Stimulated activated CD4-positive, alpha-beta T cell treated with anti-CD3 and anti-CD28 coated beads, Interleukin-4, amount 100 ng/mL, for 4 hours (primary cell): ENCODE data around the gene RALY.

Experiments
- DNase-seq, 2 experiments: peaks; one replicate each; pipeline ENCODE4 v3.0.0-alpha.2; 2020

Gene RALY

DNA sequence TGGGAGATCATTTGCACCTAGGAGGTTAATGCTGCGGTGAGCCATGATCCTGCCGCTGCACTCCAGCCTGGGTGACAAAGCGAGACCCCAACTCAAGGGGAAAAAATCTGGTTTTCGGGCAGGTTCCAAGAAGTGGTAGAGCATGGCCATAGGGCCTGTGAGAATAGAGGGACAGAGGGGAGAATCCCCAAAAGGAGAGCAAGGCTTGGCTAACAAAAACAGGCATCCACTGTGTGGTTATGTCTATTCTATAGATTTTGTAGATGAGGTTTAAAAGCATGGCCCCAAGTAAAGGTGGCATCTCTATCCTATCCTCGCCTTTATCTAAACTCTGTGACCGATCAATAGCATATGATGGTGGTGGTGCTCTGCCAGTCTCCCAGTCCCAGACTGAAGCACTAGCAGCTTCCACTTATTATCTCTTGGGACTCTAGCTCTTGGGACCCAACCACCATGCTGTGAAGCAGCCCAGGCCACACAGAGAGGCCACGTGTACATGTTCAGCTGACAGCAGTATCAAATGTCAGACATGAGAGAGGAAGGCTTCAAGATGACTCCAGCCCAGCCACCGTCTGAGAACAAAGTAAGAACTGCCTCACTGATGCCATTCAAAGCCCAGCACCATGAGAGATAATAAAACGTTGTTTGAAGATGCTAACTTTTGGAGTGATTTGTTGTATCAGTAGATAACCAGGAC is 90.7 kb downstream of the RALY start:
- DNase-seq: no peak

DNA sequence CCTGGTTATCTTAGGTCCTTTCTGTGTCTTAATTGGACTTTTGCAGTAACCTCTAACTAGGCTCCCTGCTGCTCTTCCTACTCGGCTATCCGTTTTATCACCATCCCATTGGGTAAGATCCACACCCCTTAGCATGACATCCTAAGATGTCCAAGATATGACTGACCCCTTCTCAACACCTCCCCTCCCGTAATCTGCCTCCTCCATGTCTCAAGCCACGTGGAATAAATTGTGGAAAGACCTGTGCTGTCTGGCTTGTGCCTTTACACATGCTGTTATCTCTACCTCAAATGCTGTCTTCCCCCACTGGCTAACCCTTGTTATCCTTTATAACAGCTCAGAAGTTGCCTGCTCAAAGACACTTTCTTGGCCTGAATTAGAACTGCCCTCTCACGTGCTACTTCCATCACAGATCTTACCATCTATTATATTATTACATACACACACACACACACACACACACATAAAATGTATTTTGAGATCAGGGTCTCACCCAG is 91.9 kb downstream of the RALY start:
- no peak for DNase-seq

DNA sequence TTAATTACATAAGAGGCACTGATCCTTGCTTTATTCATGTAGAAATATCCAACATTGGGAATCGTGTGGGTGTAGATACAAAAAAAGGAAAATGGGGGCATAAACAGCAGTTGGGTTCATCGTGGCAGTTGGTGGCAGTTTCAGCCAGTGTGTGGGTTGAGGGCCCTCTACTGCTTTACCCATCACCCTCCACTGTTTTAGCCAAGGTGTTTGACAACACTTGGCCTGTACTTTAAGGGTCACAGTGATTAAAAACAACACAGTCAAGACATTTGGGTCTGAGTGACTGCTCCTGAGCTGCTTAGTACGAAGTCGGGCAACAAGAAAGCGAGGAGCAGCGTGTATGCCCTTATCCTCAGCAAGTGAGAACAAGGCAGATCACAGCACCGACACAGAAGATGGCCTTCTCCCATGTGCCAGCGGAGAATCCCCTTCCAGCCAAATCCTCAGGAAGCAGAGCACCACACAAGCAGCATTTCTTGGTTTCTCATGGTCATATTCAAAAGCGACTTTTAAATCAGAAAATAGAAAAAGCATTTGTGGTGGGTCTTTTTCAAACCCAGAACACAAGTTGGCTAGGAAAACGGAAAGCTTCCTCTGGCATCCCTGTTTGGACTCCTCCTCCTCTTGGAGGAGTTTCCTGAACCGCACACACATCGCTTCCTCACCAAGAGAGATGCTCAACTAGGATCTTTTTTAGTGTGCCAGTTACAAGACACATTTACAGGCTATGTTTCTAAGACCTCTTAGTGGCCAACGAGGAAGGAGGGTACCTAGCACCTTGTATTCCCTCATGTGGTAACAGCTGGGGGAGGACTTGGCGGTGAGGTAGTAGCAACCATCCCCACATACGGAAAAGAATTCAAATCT is 94.8 kb downstream of the RALY start:
- DNase-seq: no peak

DNA sequence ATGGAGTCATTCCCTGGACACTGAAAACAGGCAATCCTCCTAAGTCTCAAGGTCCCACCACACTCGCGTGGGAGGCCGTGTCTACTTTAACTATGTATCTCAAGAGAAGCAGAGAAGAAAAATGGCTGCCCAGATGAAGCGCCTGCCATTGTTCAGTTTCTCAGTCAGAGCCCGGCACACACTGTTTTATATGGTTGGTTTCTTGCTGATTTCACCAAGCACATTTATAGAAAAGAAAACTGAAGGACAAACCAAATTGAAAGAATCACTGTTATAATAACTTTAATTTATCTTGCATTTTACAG is 95.4 kb downstream of the RALY start:
- no peak for DNase-seq

DNA sequence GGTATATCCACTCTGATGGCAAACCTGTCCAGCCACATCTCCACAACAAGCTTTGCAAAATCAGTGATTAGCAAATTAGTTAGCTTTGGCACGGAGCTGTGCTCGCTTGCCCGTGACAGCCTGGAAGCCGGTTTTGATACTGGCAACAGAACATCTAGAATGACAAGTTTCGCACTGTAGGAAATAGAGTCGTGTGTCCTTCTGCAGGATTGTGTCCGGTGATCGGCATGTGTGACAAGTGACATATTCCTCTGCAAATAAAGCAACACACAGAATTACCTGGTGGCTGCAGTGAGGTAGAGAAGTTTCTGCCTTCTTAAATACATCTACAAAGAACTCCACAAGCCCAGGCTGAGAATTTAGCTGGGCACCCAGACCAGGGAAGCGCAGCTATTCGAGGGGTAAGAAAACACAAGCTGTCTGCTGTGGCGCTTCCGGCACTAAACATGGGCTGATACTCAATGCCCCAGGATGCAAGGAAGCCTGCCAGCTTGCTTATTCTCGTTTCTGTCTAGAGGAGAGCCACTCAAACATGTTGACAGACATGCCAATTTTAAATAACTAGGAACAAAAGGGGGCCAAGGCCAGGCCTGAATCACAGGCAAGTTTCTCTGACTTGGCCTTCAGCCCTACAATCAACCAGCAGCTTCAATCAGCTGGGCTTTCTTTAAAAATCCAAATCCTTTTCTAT is 96.1 kb downstream of the RALY start:
- no peak for DNase-seq

DNA sequence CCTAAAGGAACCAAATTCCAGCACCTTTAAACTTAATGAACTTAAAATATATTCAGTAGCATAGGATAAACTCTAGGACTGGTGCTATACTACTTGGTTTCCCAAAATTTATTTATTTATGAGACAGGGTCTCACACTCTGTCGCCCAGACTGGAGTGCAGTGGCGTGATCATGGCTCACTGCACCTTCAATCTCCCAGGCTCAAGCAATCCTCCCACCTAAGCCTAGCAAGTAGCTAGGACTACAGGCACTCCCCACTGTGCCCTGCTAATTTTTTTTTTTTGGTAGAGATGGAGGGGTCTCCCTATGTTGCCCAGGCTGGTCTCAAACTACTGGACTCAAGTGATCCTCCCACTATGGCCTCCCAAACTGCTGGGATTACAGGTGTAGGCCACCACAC is 96.9 kb downstream of the RALY start:
- no peak for DNase-seq

DNA sequence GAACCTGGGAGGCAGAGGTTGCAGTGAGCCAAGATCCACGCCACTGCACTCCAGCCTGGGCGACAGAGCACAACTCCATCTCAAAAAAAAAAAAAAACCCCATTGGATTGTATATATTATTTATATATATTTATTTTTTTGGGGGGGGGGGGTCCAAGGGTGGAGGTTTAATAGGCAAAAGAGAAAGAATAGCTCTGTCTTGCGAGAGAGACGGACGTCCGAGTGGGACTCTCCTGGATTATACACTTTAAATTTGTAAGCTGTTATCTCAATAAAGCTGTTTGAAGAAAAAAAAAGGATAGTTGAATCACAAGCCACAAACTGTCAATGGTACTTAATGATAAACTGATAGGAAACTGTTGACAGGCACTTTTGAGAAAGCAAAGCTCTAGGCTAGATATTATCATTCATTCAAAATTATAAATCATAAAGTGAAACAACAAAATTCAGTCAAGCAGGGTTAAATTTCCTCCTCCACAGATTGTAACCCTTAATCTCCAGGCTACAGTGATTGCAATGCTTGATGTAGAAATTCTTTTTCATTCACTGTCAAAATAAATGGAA is 98.0 kb downstream of the RALY start:
- DNase-seq: no peak

DNA sequence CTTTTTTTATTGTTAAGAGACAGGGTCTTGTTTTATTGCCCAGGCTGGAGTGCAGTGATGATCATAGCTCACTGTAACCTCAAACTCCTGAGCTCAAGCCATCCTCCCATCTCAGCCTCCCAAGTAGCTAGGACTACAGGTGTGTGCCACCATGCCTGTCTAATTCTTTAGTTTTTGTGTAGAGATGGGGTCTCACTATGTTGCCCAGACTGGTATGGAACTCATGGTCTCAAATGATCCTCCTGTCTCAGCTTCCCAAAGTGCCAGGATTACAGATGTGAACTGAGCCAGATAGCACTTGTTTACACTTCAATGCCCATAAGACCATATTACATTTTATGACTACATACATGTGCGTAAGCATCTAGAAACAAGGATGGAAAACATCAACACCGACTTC is 100.2 kb downstream of the RALY start:
- DNase-seq: no peak

DNA sequence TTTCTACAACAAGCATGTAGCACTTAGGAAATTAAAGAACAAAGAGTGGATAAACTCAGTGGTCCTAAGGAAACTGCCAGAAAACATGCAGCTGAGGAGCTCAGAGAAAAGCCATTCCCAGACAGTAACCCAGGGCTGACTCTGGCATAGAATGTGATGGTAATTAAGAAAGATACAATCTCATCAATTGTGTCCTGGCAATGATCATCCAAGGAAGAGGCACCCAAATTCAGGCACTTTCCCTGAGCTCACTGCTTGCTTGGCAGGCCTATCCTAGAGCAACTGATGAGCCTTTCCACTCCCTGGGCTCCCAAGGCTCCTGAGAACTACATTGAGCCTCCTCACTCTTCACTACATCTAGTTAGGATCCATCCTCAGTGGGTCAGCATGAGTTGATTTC is 102.1 kb downstream of the RALY start:
- DNase-seq: no peak

DNA sequence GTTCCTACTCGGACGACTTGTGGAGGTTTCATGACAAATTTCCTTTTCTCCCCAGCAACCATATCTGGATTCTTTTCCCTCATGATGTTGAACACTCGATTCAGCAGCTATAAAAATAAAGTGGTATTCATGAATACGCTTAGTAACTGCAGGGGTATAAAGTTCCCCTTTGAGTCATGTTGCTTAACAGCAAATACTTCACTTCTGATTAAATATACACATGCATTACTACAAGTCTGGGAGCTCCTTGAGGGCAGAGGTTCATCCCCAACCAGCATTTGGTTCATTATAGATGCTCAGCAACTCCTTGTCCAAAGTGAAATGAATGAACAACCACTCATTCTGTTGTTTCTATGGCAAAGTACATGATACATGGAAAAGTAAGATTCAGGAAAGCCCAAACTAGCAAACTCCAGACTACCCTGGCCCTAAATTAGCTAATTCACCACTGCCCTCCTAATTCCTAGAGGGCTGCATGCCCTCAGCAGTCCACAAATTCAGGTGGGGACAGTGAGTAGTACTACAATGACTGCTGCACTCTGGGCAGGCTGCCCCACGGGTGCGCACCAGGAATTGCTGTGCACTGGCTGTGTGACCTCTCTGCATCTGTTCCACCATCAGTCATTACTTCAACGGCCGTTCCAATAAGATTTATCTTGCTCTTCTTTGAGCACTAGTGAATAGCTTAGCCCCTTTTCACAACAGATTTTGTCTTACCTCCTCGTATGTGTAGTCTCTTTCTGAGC is 103.2 kb downstream of the RALY start:
- DNase-seq: no peak

DNA sequence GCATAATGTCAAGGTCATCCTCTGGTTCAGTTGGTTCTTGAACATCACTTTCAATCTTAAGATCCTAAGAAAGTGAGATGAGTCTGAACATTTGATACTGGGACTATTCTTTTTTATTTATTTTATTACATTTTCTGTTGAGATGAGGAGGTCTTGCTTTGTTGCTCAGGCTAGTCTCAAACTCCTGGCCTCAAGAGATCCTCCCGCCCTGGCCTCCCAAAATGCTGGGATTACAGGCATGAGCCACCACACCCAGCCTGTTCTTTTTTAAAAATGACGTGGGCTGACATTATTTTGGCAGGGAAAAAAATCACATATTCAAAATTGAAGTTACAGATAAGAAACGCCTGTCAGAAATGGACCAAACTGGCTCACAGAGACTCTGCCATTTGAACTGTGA is 104.9 kb downstream of the RALY start:
- no peak for DNase-seq

DNA sequence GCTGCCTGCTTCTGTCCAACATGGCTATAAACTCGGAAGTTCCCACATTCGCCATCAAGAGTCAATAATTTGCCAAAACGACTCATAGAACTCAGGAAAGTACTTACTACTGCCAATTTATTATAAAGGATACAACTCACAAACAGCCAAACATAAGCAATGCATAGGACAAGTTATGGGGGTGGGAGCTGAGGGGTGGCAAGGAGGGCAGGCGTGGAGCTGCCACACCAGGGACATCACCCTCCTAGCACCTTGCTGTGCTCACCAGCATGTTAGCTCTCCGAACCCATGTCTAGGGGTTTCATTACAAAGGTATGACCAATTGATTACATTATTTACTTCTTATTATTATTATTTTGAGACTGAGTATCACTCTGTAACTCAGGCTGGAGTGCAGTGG is 106.0 kb downstream of the RALY start:
- DNase-seq: no peak

DNA sequence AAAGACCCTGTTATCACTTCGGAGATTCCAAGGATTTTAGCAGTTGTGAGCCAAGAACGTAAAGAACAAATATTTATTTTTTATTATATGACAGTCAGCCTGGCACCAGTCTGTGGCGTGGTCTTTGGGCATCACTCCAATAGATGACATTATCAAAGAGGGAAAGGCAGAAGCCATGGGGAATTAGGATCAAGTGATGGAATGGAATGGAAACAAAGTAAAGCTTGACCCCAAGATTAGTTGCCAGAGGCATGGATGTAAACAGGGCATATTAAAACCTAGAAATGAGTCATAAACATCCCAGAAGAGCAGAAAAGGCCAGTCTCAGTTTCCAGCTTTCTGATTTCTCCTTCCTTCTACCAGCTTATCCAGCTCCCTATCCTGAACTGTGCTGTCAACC is 106.9 kb downstream of the RALY start:
- no peak for DNase-seq

DNA sequence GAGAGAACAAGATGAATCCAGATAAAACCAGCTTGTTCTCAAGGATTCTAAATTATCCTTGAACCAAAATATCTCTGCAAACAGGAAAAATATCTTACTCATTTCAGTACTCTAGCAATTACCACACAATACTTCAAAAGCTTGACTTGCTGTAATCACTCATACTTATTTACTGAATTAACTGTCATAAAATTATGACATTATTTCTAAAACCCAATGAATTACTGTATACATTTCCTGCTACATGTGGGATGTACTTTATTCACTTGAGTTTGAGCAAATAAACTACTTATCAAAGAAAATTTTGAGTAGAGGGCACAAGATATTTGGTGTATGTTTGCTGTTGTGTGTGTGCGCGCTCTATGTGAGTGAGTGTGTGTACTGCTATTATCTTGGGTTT is 108.6 kb downstream of the RALY start:
- DNase-seq: no peak

DNA sequence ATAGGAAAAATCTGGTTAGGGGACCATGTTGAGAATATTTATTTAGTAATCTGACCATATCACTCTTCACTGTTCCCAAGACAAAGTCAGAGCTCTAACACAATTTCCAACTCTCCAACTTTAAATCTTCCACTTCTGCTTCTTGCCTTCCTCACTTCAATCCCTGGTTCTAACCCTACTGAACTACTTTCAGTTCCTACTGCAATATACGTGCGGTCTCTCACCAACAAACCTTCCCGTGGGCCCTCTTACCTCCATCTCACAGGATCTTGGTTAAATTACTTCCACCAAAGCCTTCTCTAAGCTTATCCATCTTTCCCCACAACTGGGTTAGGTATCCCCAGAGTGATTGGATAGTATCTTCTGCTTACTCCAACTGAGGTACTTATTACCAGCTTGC is 110.3 kb downstream of the RALY start:
- no peak for DNase-seq

DNA sequence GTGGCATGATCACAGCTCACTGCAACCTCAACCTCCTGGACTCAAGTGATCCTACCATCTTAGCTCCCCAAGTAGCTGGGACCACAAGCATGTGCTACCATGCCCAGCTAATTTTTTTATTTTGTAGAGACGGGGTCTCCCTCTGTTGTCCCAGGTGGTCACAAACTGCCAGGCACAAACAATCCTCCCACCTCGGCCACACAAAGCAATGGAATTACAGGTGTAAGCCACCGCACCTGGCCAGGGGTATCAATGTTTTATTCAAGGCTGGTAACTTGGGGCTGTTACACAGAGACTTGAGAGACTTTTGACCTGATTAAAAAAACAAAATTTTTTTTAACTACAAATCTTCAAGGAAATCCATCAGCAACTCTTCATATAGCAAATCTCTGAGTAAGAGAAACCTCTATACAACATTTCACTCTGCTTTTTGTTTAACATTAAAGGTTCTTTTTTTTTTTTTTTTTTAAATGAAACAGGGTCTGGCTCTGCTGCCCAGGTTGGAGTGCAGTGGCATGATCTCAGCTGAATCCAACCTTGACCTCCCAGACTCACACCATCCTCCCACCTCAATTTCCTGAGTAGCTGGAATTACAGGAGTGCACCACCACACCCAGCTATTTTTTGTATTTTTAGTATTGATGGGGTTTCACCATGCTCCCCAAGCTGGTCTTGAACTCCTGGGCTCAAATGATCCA is 112.4 kb downstream of the RALY start:
- DNase-seq: no peak

DNA sequence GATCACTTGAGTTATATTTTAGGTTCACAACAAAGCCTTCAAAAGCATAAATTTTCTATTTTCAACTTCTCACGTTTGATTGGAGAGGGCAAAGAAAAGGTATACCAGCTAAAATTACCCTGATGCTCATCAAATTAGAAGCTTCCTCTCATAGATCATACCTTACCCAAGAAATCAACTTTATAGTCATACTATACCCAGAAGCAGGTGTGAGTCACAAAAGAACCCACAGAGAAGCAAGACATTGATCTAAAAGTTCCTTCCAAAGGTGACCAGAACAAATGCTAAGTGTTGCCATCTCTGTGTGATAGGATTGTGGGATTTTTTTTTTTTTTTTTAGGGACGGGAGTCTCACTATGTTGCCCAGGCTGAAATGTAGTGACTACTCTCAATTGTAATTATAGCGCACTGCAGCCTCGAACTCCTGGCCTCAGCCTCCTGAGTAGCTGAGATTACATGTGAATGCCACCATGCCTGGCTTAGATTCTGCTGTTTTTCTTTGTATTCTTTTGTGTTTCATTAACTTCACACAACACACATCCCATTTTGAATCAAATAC is 115.0 kb downstream of the RALY start:
- DNase-seq: no peak

DNA sequence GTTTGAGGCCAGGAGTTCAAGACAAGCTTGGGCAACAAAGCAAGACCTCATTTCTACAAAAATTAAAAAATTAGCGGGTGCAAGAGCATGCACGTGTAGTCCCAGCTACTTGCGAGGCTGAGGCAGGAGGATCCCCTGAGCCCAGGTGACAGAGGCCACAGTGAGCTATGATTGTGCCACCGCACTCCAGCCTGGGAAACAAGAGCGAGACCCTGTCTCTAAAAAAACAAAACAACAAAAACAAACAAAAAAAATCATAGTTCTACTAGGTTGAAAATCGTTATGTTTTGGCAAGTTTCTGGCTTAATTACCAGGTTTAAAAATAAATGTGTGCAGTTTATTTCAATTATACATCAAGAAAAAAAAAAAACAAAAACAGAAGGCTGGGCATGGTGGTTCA is 115.7 kb downstream of the RALY start:
- no peak for DNase-seq

DNA sequence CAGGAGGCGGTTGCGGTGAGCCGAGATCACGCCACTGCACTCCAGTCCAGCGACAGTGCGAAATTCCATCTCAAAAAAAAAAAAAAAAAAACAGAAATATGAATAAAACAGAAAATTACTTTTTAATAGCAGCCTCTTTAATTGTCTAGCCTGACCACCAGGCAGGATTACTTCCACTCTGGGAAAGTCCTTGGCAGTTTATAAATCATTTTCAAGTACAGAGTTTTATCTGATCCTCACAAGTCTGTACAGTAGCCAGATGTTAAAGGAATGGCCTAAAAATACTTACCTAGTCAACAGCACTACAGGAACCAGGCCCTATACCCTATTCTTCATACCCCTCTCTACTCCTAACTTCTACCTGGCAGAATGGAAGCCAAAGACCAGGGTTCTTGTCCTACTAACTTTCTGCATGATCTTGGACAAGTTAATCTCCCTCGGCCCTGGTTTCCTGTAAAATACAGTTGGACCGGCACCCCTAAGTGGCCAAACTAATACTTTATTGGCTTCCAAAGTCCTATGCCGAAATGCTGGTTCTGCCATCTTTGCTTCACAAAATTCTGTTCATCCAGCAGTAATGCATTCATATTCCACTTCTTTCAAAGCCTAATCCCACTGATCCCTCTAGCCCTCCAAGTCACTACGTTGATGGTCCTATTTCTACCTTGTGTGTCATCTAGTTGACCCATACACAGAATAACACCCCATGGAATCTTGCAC is 116.5 kb downstream of the RALY start:
- no peak for DNase-seq

DNA sequence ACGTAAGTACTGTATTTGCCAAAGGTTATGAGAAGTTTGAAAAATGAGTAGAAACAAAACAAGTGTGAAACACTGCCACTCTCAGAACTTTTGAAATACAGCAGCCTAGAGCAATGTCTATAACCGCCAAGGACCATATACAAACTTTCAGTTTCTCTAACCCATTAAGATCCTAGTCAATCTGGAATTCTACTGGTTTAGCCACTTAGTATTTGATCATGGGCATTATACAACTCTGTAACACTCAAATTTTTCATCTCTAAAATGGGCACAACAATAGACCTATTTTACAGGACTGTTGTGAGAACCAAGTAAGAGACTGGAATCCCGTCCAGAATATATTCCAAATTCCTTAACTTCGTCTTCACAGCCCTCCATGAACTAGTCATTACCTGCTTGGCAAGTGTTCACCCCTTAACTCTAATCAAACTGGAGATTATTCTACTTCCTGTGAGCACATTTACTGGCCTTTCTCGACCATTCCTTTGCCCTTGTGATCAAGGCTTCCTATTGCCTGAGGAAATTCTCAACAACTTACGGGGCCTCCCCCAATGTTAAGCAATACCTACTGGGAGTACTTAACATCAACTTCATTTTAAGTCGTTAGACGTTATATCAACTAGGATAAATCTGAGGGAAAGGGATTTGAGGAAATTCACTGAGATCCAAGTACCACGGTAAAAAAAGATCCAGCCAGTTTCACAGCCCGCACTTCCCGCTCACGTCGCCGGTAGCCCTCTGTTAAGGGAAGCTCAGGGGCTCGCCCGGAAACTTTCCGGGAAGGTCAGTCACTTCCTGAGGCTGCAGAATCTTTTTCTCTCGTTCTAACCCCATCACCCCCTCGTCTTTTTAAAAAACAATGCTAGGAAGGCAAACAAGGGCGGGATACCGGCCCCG is 117.3 kb downstream of the RALY start:
- no peak for DNase-seq
